HS-5 (cell line): ENCODE measurements around the gene CMSS1.

ENCODE experiments used
- DNase-seq: peaks from one replicate; pipeline ENCODE4 v3.0.0-alpha.2; 2012; ENCODE audit warnings: low read depth

The CMSS1 gene

GRCh38 chr3:100057716-100058575 lies 240.3 kb downstream of the CMSS1 start:
- no peak for DNase-seq

DNA sequence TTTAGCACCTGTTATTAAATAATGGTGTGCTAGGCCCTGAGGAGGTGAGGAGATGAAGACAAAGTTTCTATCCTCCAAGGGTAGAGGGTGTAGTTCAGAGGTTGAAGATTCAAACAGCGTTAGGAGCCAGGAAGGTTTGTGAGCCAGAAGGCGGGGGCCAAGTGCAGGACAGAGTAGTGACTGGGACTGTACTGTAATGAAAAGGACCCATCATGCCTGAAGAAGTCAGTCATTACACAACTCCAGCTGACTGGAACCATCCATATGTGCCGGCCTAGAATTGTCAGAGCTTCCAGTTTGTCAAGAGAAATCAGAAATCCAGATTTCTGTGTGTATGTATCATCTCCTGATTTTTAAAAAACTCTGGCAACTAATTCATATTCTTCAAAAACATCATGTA lies 241.8 kb downstream of the CMSS1 start:
- no peak for DNase-seq

DNA sequence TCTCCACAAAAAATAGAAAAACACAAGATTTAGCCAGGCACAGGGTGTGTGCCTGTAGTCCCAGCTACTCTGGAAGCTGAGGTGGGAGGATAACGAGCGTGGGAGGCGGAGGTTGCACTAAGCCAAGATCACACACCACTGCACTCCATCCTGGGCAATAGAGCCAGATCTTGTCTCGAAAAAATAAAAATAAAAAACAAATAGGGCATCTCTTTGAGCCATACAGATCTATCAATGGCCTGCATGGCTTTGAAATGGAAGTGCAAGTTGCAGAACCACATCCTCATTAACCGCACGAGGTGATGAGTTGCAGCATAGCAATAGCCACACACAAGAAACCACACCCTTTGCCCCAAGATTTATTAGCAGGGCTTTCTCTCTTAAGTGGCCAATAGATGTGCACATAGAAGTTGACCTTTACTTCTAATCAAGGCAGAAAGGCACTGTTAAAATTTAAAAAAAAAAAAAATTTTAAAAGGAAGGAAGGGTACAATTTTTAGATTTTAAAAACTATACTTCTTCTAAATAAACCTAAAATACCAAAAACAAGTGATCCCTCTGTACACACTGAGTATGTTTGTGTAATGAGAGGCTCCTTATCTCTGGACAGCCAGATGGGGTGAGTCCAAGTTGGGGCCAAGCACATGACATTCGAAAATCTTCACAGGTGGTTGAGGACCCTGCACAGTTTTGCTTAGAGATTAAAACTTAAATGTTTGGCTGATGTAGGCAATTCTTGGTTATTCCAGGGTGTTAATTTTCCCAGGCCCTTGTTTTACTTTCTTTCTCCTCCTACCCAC lies 243.2 kb downstream of the CMSS1 start:
- DNase-seq: no peak

GRCh38 chr3:100062665-100063064 lies 245.0 kb downstream of the CMSS1 start:
- DNase-seq: no peak

DNA sequence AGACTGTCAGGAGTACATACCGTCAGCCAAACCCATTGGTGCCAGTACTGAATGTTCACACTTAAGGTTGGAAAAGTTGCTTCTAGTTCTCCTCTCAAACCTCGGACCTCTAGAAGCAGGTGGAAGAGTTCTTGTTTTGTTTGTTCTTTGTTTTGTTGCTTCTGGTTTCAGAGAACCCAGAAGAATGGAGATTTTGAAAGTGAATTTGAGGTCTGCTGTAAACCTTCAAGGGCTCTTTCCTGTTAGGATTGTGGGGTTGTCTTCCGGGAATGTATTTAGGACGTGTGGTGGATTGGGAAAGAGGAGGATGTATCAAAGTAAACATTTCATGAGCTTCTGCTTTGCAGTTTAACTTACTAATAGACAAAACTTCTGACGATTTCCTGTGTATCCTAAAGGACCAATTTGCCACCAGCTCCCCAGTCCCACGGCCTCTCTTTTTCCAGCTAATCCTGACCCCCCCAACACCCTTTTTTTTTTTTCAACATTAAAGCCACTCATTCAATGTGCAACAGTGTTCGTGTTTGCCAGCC lies 246.3 kb downstream of the CMSS1 start:
- DNase-seq: no peak

DNA sequence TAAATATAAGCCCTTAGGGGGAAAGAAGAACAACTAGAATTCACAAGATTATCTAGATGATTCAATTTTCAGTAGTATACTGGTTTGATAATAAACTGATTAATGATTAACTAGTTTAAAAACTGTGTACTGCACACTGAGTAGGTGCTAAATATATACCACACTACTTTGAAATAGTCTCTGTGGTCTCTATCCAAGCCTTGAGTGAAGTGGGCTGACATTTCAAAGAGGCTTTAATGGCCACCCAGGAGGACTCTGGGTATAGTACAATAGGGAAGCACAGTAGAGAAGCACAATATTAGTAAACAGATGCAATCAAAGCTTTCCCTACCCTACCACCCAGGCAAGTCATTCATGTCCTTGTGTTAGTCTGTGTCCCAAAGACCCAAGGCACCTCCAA lies 249.9 kb downstream of the CMSS1 start:
- DNase-seq: no peak

DNA sequence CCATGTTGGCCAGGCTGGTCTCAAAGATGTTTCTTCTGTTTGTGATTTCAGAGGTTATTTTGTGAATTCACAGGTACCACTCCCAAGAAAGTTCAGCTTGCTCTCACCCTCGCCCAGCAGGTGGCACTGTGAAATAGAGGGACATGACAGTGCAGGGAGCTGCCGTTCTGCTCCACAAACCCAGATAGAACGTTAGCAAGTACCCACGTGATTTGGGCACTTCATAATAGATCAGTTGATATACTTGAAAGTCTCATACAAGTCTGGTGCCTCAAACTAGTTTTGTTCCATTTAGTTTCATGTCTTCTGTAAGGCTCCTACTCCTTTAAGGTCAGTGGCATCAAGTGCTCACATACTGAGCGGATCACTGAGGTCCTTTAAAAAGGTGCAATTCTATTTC lies 251.2 kb downstream of the CMSS1 start:
- DNase-seq: no peak

- no peak for DNase-seq
These were observed 251.8 kb downstream of the CMSS1 start for GRCh38 chr3:100069472-100069871.

DNA sequence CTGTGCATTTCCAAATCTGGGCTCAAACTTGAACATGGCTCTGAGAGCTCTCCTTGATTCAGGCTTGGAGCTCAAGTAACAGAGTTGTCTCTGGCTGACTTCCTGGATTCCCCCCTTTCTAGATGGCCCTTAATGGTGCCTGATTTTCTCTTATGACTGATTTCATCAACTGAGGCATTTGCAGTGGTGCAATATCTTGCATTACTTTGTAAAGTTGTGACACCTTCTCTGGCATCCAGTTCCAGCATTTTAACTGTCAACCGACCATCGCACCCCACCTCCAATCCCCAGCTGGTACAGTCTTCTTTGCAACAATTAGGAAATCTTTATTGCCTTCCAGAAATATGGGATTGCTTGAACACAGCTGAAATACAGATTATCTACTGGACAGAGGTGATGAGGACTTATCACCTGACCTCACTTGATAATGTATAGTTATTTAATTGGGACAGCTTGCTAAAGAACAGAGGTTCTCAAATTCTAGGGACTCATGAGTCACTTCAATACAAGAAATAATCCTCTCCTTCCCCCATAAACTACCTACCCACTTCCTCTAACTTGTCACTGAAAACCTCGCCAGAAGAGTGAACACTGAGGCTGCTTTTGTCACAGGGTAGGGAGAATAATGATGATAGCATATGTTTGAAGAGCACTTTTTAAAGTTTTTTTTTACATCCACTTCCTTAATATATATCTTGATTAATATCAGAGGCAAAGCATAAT lies 254.8 kb downstream of the CMSS1 start:
- no peak for DNase-seq

DNA sequence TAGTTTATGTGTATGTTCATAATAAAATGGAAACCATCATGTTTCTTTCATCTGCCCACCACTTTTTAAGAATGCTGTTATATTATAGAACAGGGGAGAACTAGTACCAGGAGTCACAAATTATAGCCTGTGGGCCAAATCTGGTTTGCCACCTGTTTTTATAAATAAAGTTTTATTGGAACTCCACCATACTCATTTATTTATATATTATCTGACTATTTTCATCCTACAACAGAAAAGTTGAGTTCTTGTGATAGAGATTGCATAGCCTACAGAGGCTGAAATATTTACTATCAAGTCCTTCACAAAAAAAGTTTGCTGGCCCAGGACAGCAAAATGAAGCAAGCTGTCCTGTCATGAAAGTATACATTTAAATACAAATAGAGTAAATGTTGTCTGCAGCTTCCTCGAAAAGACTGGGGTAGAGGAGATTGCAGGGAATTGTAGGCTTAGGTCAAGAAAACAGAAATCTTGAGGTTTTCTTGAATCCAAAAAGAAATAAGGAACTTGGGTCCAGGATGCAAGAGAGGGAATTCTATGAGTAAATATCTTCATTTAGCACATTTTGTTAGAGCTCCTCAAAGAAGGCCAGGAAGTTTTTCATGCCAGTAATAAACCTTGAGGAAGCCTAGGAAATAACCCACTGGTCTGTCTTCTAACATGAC lies 255.5 kb downstream of the CMSS1 start:
- no peak for DNase-seq

DNA sequence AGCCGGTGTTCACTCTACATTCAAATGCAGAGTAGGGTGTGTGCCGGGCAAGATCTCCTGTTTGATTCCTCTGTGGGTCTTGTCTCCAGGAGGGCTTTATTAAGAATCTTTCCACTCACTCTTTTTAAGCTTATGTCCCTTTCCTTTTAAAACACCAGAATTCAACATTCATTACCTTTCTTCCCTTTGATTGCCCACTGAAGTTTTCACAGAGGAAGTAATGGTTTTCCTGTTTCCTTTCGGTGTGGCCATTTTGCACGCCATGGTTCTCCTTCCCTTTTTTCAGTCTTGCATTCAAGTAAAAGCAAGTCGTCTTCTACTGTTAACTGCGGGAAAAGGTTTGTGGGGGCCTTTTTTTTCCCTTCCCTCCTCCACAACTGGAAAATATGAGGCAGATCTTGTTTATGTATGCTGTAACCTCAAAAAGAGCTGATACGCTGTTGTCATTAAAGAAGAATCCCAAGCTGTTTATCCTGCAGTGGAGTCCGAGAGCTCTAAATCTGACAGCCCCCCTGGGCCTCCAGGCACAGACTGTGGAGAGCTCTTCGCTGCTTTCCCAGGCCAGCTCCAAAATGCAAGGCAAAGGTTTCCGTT lies 256.1 kb downstream of the CMSS1 start:
- no peak for DNase-seq

DNA sequence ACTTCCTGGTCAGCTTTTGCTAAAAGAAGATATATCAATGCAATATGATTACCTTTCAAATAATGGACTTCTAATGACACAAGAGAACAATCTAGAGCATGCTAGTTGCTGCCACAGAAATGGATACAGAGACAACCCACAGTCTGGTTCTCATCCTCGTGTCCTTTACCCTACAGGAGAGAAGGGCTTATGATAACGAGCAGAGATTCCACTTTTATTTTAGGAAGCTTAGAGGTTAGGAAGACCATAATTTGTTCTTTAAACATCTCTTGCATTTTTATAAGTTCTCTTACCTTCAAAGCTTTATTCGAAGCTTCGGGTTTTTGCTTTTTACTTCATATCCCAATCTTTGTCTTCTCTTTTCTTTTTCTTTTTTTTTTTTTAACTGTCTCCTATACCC lies 257.5 kb downstream of the CMSS1 start:
- DNase-seq: no peak

GRCh38 chr3:100075851-100076730 lies 258.4 kb downstream of the CMSS1 start:
- no peak for DNase-seq

DNA sequence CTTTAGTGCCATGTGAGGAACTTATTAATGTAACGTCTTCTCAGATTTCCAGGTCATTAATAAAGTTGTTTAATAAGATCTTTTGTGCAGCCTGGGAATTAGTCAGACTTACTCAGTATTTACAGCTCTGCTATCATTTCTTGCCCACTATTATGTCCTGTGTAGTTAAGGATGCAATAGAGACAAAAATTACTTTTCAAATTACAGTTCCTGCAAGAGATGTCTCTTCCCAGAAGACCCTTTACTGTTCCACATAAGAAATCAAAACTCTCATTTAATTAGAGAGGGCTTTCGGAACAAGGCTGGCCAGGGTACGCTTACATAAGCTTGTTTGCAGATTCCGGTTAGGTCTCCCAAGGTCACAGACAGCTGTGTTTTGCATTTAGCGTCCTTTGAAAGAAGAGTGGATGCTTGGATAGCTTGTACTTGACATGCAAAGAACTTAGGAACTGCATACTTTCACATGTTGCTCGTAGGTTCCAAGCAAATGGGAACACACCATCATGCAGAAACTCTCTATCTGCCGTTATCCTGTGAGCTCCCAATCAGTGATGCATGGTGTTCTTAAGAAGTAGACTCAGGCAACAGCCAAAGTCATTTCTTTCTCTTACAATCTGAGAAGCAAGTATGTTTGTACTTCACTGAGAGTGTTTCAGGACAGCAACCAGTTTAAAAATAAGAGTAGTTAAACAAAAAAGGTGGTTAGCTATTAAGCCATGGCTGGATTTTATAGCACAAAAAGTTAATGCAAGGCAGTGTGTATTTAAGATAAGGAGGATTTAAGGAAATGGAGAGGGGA lies 259.3 kb downstream of the CMSS1 start:
- no peak for DNase-seq

DNA sequence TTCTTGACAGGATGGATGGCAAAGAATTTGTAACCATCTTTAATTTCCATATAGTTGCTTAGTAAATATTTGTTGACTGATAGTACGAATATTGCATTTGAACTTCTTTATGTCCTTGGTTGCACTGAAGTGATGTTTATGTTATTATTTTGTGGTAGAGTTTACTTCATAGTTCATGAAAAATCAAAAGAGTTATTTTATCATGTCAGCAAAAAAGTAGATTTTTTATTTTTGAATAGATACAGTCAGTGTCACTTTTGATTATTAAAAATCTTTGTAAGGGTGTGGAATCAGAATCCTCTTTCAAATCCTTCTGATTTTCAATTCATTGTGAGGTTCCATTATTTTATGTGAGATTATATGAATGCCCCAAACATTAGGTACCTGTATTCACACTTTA lies 261.7 kb downstream of the CMSS1 start:
- DNase-seq: no peak

GRCh38 chr3:100080573-100080972 lies 262.9 kb downstream of the CMSS1 start:
- no peak for DNase-seq

GRCh38 chr3:100081311-100081710 lies 263.6 kb downstream of the CMSS1 start:
- no peak for DNase-seq

DNA sequence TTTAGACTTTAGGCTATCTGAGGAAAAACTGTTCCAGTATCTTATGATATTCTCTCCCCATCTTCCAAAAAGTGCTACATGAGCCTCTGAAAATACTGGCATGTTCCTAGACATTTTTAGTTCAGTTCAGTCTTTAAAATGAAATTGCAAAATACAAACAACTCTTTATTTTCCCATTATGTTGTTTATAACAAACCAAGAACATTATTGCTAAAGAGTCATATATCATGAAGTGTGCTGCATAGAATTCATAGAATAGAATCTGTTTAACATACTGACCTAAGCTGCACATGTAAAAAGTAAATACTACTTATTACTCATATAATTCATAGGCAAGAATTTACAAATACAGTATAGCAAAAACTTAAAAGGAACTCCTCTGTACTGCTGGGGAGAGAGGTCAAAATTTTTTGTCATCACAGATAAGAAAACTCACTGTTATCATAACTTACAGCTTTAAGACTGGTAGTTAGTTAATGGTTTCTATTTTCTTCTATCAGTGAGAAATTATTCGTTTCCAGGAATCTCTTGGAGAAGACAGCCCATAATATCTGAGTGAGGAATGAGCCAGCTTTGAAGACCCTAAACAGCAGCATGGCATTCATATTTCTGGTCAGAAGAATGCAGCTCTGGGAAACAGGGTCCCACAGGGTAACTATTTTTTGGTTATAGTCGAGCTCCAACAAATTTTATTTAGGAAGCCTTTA lies 264.5 kb downstream of the CMSS1 start:
- DNase-seq: no peak

DNA sequence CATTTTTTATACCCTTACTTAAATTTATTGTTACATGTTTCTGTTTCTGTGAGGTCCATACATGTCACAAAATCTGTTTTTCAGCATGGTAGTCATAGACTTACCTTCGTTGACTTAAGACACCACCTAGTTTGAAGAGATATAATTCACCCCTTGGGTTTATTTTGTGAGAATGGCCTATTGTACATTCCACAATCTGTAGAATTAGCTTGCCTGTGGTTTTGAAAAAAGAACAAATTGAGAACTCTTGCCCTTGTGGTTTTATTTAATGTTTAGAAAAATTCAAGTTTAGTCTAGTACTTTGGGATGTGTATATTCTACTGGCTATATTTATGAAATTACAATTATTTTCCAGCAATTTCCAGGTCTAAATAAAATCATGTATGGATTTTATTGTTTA lies 265.1 kb downstream of the CMSS1 start:
- DNase-seq: no peak
